ENCODE results near the gene CELF2.

DNA sequence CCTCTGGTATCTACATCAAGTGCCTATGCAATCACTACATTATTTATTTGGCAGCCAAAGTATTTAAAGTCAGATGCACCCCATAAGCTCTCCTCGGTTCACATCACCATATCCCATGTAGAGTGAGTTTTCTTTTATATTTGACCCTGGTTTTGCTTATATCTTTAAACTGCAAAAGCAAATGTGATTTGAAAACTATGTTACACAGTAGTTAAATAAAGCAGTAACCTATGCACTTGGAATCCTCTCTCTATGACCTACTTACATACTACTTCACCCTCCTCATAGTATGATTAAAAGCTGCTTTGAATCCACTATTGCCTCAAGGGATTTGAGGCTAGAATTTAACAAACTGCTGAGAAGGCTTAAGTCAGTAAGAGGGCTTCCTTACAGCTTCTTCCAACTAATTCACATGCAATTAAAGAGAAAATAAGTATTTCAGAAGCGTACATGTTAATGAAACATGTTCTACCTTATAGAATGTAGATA lies 2.2 kb upstream of the CELF2 start:
- TF ChIP-seq CTCF (conservative IDR thresholded peaks at IDR 0.05; ENCODE audit: low read depth, low read length) (no peak), POLR2A (IDR thresholded peaks at IDR 0.05; ENCODE audit: low read depth, low read length) (no peak), BHLHE40 (IDR thresholded peaks at IDR 0.05; ENCODE audit: low read depth, low read length) (no peak), RAD21 (IDR thresholded peaks at IDR 0.05; ENCODE audit: low read length) (no peak), SMC3 (IDR thresholded peaks at IDR 0.05; ENCODE audit: low read depth, low read length) (no peak)
